Neural crest cell (in vitro differentiated cells): ENCODE measurements around the gene PSENEN. TPM values are rescaled to one million over a fixed set of nuclear protein-coding genes. Genes with fewer than 3 reads are reported as not detected.

ENCODE experiments used
- DNase-seq: peaks from one replicate; pipeline ENCODE4 v3.0.0; 2021; ENCODE audit warnings: low read depth, mixed read lengths, low spot score
- H3K27ac Mint-ChIP-seq: one replicate; pipeline ENCODE4 v1.8.0; 2021; ENCODE audit warnings: mild to moderate bottlenecking, mixed read lengths; ENCODE audit not compliant: unreplicated experiment
- H3K27me3 Mint-ChIP-seq: 2 replicates; pipeline ENCODE4 v1.8.0; 2021; ENCODE audit warnings: low read depth, mild to moderate bottlenecking, mixed read lengths
- H3K36me3 Mint-ChIP-seq: 2 replicates; pipeline ENCODE4 v1.8.0; 2021; ENCODE audit warnings: low read depth, mild to moderate bottlenecking, mixed read lengths
- H3K4me1 Mint-ChIP-seq: 2 replicates; pipeline ENCODE4 v1.8.0; 2021; ENCODE audit warnings: mixed read lengths
- H3K4me3 Mint-ChIP-seq: one replicate; pipeline ENCODE4 v1.8.0; 2021; ENCODE audit warnings: mild to moderate bottlenecking, mixed read lengths
- H3K9me3 Mint-ChIP-seq: 2 replicates; pipeline ENCODE4 v1.8.0; 2021; ENCODE audit warnings: mixed read lengths
- total RNA-seq: library from RNA; stranded (reverse); gene quantifications from 2 replicates; pipeline ENCODE4 v1.2.1, GENCODE V29; 2021
- TF ChIP-seq, protein P1 (sequence below): fragments of 200-600 bp; sonication (generic); conservative IDR thresholded peaks from 2 replicates; pipeline ENCODE4 v1.5.0; 2021; ENCODE audit warnings: antibody characterized with exemption, mild to moderate bottlenecking

Gene PSENEN
- total RNA-seq, 1 donor from 2014 or later: 67.3 TPM

- peaks cover 33% of the 10 kb centered on the region for H3K4me1 Mint-ChIP-seq
- H3K27ac Mint-ChIP-seq: no peak overlapping the region
- TF ChIP-seq, protein P1, sequence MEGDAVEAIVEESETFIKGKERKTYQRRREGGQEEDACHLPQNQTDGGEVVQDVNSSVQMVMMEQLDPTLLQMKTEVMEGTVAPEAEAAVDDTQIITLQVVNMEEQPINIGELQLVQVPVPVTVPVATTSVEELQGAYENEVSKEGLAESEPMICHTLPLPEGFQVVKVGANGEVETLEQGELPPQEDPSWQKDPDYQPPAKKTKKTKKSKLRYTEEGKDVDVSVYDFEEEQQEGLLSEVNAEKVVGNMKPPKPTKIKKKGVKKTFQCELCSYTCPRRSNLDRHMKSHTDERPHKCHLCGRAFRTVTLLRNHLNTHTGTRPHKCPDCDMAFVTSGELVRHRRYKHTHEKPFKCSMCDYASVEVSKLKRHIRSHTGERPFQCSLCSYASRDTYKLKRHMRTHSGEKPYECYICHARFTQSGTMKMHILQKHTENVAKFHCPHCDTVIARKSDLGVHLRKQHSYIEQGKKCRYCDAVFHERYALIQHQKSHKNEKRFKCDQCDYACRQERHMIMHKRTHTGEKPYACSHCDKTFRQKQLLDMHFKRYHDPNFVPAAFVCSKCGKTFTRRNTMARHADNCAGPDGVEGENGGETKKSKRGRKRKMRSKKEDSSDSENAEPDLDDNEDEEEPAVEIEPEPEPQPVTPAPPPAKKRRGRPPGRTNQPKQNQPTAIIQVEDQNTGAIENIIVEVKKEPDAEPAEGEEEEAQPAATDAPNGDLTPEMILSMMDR: no peak
- no peaks in the 10 kb centered on the region for H3K36me3 Mint-ChIP-seq
- DNase-seq: no peak
- H3K4me3 Mint-ChIP-seq: peak overlapping the region; percentile 57
- no peaks in the 10 kb centered on the region for H3K9me3 Mint-ChIP-seq
- H3K27me3 Mint-ChIP-seq: no peaks in the 10 kb centered on the region
These were observed 4.7 kb downstream of the PSENEN start for GRCh38 chr19:35750167-35750566.

- no peak overlapping the region for H3K27ac Mint-ChIP-seq
- H3K9me3 Mint-ChIP-seq: no peaks in the 10 kb centered on the region
- TF ChIP-seq, protein P1: no peak
- peaks cover 25% of the 10 kb centered on the region for H3K4me1 Mint-ChIP-seq
- DNase-seq: no peak
- H3K36me3 Mint-ChIP-seq: no peaks in the 10 kb centered on the region
- H3K4me3 Mint-ChIP-seq: no peak overlapping the region
- peaks cover 2% of the 10 kb centered on the region for H3K27me3 Mint-ChIP-seq
These were observed 6.6 kb downstream of the PSENEN start for GRCh38 chr19:35751839-35752745.

DNA sequence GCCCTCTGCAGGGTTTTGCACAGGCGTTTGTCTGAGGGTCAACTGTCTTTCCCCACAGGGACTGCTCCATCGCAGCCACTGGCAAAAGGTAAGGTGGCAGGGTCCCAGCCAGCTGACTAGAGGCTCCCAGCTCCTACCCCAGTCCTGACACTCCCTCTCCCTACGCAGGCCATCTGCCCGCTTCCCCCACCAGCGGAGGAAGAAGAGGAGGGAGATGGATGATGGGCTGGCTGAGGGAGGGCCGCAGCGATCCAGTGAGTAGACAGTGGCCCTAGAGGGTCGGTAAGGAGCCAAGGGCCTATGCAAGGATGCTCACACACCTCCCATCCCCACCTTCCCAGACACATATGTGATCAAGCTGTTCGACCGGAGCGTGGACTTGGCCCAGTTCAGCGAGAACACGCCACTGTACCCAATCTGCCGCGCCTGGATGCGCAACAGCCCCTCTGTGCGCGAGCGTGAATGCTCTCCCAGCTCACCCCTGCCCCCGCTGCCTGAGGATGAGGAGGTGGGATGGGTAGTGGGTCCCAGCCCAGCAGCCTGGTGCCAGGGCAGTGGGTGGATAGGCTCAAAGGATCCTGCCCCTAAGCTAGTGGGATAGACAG is 7.4 kb downstream of the PSENEN start:
- DNase-seq: no peak
- peaks cover 24% of the 10 kb centered on the region for H3K4me1 Mint-ChIP-seq
- no peaks in the 10 kb centered on the region for H3K36me3 Mint-ChIP-seq
- TF ChIP-seq, protein P1: no peak
- H3K4me3 Mint-ChIP-seq: no peak overlapping the region
- peaks cover 2% of the 10 kb centered on the region for H3K27me3 Mint-ChIP-seq
- no peak overlapping the region for H3K27ac Mint-ChIP-seq
- H3K9me3 Mint-ChIP-seq: no peaks in the 10 kb centered on the region

DNA sequence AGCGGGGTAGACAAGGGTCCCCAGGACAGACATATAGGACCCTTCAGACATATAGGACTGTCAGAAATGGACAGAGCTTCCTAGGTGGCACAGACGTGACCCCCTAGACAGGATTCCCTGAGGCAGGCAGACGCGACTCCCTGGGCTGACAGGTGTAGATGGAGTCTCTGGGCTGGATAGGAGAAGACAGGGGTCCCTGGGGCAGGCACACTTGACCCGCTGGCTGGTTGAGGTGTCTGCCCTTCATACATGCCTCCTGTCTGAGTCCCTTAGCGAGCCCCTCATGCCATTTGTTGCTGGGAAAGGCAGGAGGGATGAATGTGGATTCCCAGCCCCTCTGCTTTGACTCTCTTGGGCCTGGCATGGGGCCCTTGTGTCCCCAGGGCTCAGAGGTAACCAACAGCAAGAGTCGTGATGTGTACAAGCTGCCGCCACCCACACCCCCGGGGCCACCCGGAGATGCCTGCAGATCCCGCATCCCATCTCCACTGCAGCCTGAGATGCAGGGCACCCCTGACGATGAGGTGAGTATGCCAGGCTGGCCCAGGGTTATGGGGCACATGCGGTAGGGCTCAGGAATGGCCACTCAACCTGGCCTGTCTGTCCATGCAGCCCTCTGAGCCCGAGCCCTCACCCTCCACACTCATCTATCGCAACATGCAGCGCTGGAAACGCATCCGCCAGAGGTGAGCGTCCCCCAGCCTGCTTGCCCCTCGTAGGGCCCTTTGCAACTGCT is 8.4 kb downstream of the PSENEN start:
- TF ChIP-seq, protein P1: no peak
- Mint-ChIP-seq H3K36me3 (no peaks in the 10 kb centered on the region), H3K4me3 (peak overlapping the region; percentile 47), H3K4me1 (peaks cover 21% of the 10 kb centered on the region), H3K27me3 (peaks cover 2% of the 10 kb centered on the region), H3K9me3 (no peaks in the 10 kb centered on the region), H3K27ac (no peak overlapping the region)
- no peak for DNase-seq

DNA sequence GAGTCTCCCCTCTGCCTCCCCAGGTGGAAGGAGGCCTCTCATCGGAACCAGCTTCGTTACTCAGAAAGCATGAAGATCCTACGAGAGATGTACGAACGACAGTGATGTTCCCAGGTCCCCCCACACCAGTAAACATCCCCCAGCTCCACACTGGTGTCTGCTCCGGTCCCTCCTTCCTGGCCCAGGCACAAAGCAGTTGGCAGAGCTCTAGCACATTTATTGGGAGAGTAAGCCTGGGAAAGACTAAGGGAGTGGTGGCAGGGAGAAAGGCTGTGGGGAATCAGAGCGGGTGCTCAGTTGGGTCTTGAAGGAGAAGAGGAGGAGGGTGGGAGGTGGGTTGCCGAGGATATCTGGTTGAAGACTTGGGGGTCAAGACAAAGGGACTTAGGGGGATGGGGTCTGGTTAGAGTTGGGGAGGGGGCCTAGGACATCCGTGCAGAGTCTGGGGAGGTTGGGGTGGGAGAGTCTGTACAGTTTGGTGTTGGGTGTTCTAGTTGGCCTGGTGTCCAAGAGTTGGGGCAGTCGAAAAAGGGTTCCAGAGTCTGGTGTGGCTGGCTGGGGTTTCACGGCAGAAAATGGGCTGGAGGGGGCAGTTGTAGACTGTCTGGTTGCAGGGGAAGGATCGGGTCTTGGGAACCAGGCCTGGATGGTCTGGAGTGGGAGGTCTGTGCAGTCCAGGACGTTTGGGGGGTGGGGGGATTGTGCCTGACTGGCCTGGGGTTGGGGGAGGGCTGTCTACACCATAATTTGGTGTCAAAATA is 9.1 kb downstream of the PSENEN start:
- Mint-ChIP-seq H3K36me3 (no peaks in the 10 kb centered on the region), H3K27me3 (peaks cover 2% of the 10 kb centered on the region), H3K4me1 (peaks cover 23% of the 10 kb centered on the region), H3K27ac (no peak overlapping the region), H3K9me3 (no peaks in the 10 kb centered on the region), H3K4me3 (peak overlapping the region; percentile 72)
- DNase-seq: no peak
- TF ChIP-seq, protein P1: no peak
